K562 (cell line): ENCODE measurements around the gene GLT1D1. TPM values are rescaled to one million over a fixed set of nuclear protein-coding genes. Genes with fewer than 3 reads are reported as not detected.

Experiments used
- ATAC-seq: fragments of 200-7000 bp; cut with Tn5 transposase; 3 replicates; pipeline ENCODE4 v1.9.1; 2020; ENCODE audit warnings: moderate library complexity
- BruUV-seq: library from RNA; stranded (reverse); fragments of 400-500 nt; replicated peaks from 2 replicates; lab custom pipeline; 2021; lab: Mats Ljungman, UMichigan
- CTCF ChIA-PET: fragments of 300-600 bp; formaldehyde crosslinking; extraction: SDS; loops from one replicate; lab custom pipeline; 2021; ENCODE audit warnings: low intra/inter-chr PET ratio; lab: Yijun Ruan, JAX
- POLR2A ChIA-PET: fragments of 300-600, 350-650 bp; sonication (Branson Sonifier 250); formaldehyde crosslinking; extraction: SDS; loops from one replicate; lab custom pipeline; 2021; ENCODE audit warnings: antibody characterized with exemption, inconsistent platforms; lab: Yijun Ruan, JAX
- DNase-seq, 4 experiments: peaks; one replicate each; pipeline versions ENCODE4 v3.0.0 to v3.0.0-alpha.2; 2011 to 2018; ENCODE audit warnings: low spot score in 3 of 4, mixed read lengths in 3 of 4; ENCODE audit errors: extremely low read depth in 1 of 4
- FAIRE-seq: peaks from 2 replicates; lab custom pipeline; 2011; peaks lifted over from hg19 to GRCh38; lab: Jason Lieb, UNC
- H2AFZ ChIP-seq: 2 replicates; pipeline ENCODE4 v1.6.0; 2011; ENCODE audit warnings: low read depth, low read length, control low read depth, inconsistent platforms
- H3K27ac ChIP-seq: fragments of 200-600 bp; 3 replicates; pipeline ENCODE4 v1.8.0; 2011; ENCODE audit warnings: low read depth, mild to moderate bottlenecking, control low read depth, inconsistent platforms, low read length, moderate library complexity, mixed read lengths; ENCODE audit errors: extremely low read depth
- H3K27me3 ChIP-seq, 2 experiments: fragments of 300-600 bp in 1 of 2; 2 replicates in 1 of 2; 3 replicates in 1 of 2; pipeline versions ENCODE4 v1.6.0 to v1.8.0; 2011; ENCODE audit warnings: inconsistent platforms in 2 of 2, low read length in 2 of 2, mild to moderate bottlenecking in 1 of 2, mixed read lengths in 1 of 2, moderate library complexity in 1 of 2; ENCODE audit not compliant: control insufficient read depth in 2 of 2, insufficient read depth in 2 of 2
- H3K36me3 ChIP-seq: fragments of 300-600 bp; 3 replicates; pipeline ENCODE4 v1.8.0; 2011; ENCODE audit warnings: mild to moderate bottlenecking, low read length, inconsistent platforms; ENCODE audit not compliant: control insufficient read depth, insufficient read depth
- H3K4me1 ChIP-seq, 2 experiments: fragments of 200-600 bp in 1 of 2; replicated peaks in 1 of 2; 2 replicates in 1 of 2; 3 replicates in 1 of 2; pipeline versions ENCODE4 v1.5.1 to v1.8.0; 2011; ENCODE audit warnings: inconsistent platforms in 2 of 2, low read length in 2 of 2, mild to moderate bottlenecking in 1 of 2, mixed read lengths in 1 of 2, moderate library complexity in 1 of 2; ENCODE audit not compliant: control insufficient read depth in 2 of 2, insufficient read depth in 2 of 2
- H3K4me2 ChIP-seq: 2 replicates; pipeline ENCODE4 v1.6.1; 2011; ENCODE audit warnings: low read length, control low read depth, inconsistent platforms, mixed read lengths; ENCODE audit not compliant: insufficient read depth
- H3K4me3 ChIP-seq: fragments of 200-600 bp; sonication (generic), shearing (Covaris generic); 2 replicates; pipeline ENCODE4 v1.5.1; 2016; ENCODE audit warnings: control low read depth, inconsistent platforms
- H3K79me2 ChIP-seq: fragments of 200-600 bp; 3 replicates; pipeline ENCODE4 v1.8.0; 2011; ENCODE audit warnings: low read length, inconsistent platforms; ENCODE audit not compliant: control insufficient read depth, insufficient read depth
- H3K9ac ChIP-seq, 2 experiments: 2 replicates each; pipeline versions ENCODE4 v1.6.0 to v1.6.1; 2011; ENCODE audit warnings: low read depth in 2 of 2, low read length in 2 of 2, control low read depth in 1 of 2, inconsistent platforms in 1 of 2, mild to moderate bottlenecking in 1 of 2, mixed read lengths in 1 of 2; ENCODE audit not compliant: insufficient read depth in 1 of 2
- H3K9me1 ChIP-seq: one replicate; pipeline ENCODE4 v1.6.0; 2011; ENCODE audit warnings: inconsistent platforms, mild to moderate bottlenecking, low read length, moderate library complexity; ENCODE audit not compliant: control insufficient read depth, insufficient read depth
- H3K9me3 ChIP-seq: replicated peaks from 2 replicates; pipeline ENCODE4 v1.5.1; 2011; ENCODE audit warnings: low read depth, low read length, inconsistent platforms; ENCODE audit not compliant: control insufficient read depth, insufficient read depth
- H4K20me1 ChIP-seq: replicated peaks from 2 replicates; pipeline ENCODE4 v1.6.1; 2011; ENCODE audit warnings: low read length, inconsistent platforms, mixed read lengths; ENCODE audit not compliant: control insufficient read depth, insufficient read depth
- CBFB ChIP-seq: sonication (generic); formaldehyde crosslinking; IDR thresholded peaks from 2 replicates; pipeline ENCODE4 v1.4.0; 2020; ENCODE audit warnings: mild to moderate bottlenecking, missing genetic modification reagents
- HNRNPK ChIP-seq: fragments of 200-400 bp; formaldehyde crosslinking; IDR thresholded peaks from one replicate; pipeline ENCODE4 v1.6.1; 2018; ENCODE audit warnings: mild to moderate bottlenecking, low read depth, low read length; ENCODE audit not compliant: poor library complexity, severe bottlenecking
- TEAD1 ChIP-seq, 2 experiments: fragments of 450-650 bp in 1 of 2; sonication (generic) in 1 of 2; formaldehyde crosslinking; IDR thresholded peaks; 2 replicates each; pipeline versions ENCODE4 v1.4.0 to v1.8.0; 2020 to 2022; ENCODE audit warnings: mild to moderate bottlenecking in 2 of 2, missing genetic modification reagents in 1 of 2
- ZBTB34 ChIP-seq: fragments of 250-450 bp; sonication (Bioruptor Pico); IDR thresholded peaks from 2 replicates; pipeline ENCODE4 v1.8.0; 2021; ENCODE audit warnings: mild to moderate bottlenecking, moderate library complexity
- ZFPM2 ChIP-seq: fragments of 250-450 bp; sonication (Bioruptor Pico); IDR thresholded peaks from 2 replicates; pipeline ENCODE4 v1.5.1; 2022; ENCODE audit warnings: mild to moderate bottlenecking
- WGBS: fragments of 100-300 bp; shearing (Covaris generic); methylation state at CpG from one replicate; pipeline ENCODE4 v1.1.6; 2016; ENCODE audit warnings: low coverage, mixed read lengths; ENCODE audit not compliant: insufficient coverage; ENCODE audit errors: missing lambda C conversion rate; 5-methylcytosine and 5-hydroxymethylcytosine counted together
- in situ Hi-C: fragments of 300-500 bp; cut with MboI; formaldehyde crosslinking; loops from 4 replicates; pipeline ENCODE4 v1.15.0; 2018; ENCODE audit warnings: inconsistent platforms, mixed read lengths
- intact Hi-C: fragments of 100-400 bp; cut with micrococcal nuclease; formaldehyde crosslinking; loops from 2 replicates; pipeline ENCODE4 v1.14.2; 2022
- polyA plus RNA-seq, 8 experiments: library from polyadenylated mRNA; depleted of rRNA in 4 of 8; stranded (reverse) in 5 of 8; unstranded in 3 of 8; fragments of >200 nt; fragmentation: Nextera tagmentation in 2 of 8; fragmentation: Illumina TruSeq in 1 of 8; extraction: Ambion mirVana in 2 of 8; extraction: Trizol in 1 of 8; gene quantifications; 2 replicates each; pipeline versions ENCODE4 v1.2.1 to v1.2.3, GENCODE V29; 2011 to 2014; ENCODE audit warnings: inconsistent platforms in 1 of 8, missing spikeins in 1 of 8
- total RNA-seq, 7 experiments: library from RNA; depleted of rRNA in 6 of 7; stranded (reverse); fragments of >200 nt in 6 of 7; fragmentation: Illumina TruSeq in 2 of 7; extraction: Trizol in 2 of 7; gene quantifications; 2 replicates each; pipeline versions ENCODE4 v1.2.1 to v1.2.3, GENCODE V29; 2011 to 2021; ENCODE audit warnings: low replicate concordance in 1 of 7

Gene GLT1D1
- total and polyA plus RNA-seq, 9 of the 15 experiments (the other 6 are each of a cell fraction or from before 2014, with no cell fraction given): 0.04 TPM; not detected in 8

- H3K9ac ChIP-seq: no peak overlapping the region
- peaks cover 8 to 52% of the 10 kb centered on the region in 2 experiments; a peak in 4 of 5 replicates for H3K27me3 ChIP-seq
- TF ChIP-seq ZBTB34 (no peak), ZFPM2 (CRISPR knock-in tag) (no peak), CBFB (CRISPR knock-in tag) (no peak), HNRNPK (no peak), TEAD1 (CRISPR knock-in tag; IDR thresholded peaks at IDR 0.05) (no peak)
- no TSS peak for BruUV-seq
- intact Hi-C loops: no loop called here
- peaks cover 3% of the 10 kb centered on the region; the same call in 1 of the 2 replicates for H4K20me1 ChIP-seq
- FAIRE-seq (no peak), ATAC-seq (no peak), DNase-seq (no peak)
- no peaks in the 10 kb centered on the region for H3K4me1 ChIP-seq
- ChIA-PET POLR2A (interaction anchor here (0.7 kb wide), 1 partner anchor 65 kb away, joined by 3 read pairs; no protein-coding TSS in a partner anchor), CTCF (no interaction called here)
- H3K9me1 ChIP-seq: no peaks in the 10 kb centered on the region
- no peaks in the 10 kb centered on the region for H3K9me3 ChIP-seq
- no peak overlapping the region for H2AFZ ChIP-seq
- H3K27ac ChIP-seq: no peak overlapping the region
- 7% methylated on average over 5 of the region's 13 CpGs for WGBS
- H3K4me2 ChIP-seq: no peak overlapping the region
- no peaks in the 10 kb centered on the region for H3K79me2 ChIP-seq
- H3K36me3 ChIP-seq: no peaks in the 10 kb centered on the region
- H3K4me3 ChIP-seq: no peak overlapping the region
- in situ Hi-C loops: no loop called here
These were observed 116.8 kb downstream of the GLT1D1 start for GRCh38 chr12:128970110-128970509.
